Astrocyte (in vitro differentiated cells and primary cell): Measurements from ENCODE around the gene CCR6. TPM values are rescaled to one million over a fixed set of nuclear protein-coding genes. Genes with fewer than 3 reads are reported as not detected.

Source experiments
- DNase-seq: peaks from one replicate; pipeline ENCODE4 v3.0.0-alpha.2; 2010; ENCODE audit warnings: low read depth
- FAIRE-seq: peaks from 2 replicates; lab custom pipeline; 2011; peaks lifted over from hg19 to GRCh38; lab: Jason Lieb, UNC
- H2AFZ ChIP-seq: 2 replicates; pipeline ENCODE4 v1.6.0; 2012; ENCODE audit warnings: low read depth, low read length, inconsistent platforms
- H3K27ac ChIP-seq: 2 replicates; pipeline ENCODE4 v1.5.1; 2011; ENCODE audit warnings: low read depth, low read length, inconsistent platforms
- H3K27me3 ChIP-seq: 2 replicates; pipeline ENCODE4 v1.6.0; 2011; ENCODE audit warnings: low read length, inconsistent platforms; ENCODE audit not compliant: insufficient read depth
- H3K36me3 ChIP-seq: 2 replicates; pipeline ENCODE4 v1.5.1; 2011; ENCODE audit warnings: low read length, inconsistent platforms; ENCODE audit not compliant: insufficient read depth
- H3K4me1 ChIP-seq: 2 replicates; pipeline ENCODE4 v1.5.1; 2011; ENCODE audit warnings: low read length, inconsistent platforms; ENCODE audit not compliant: insufficient read depth
- H3K4me2 ChIP-seq: 2 replicates; pipeline ENCODE4 v1.6.0; 2012; ENCODE audit warnings: low read length, inconsistent platforms
- H3K4me3 ChIP-seq: 2 replicates; pipeline ENCODE4 v1.5.1; 2011; ENCODE audit warnings: low read depth, mild to moderate bottlenecking, low read length, inconsistent platforms; ENCODE audit not compliant: insufficient read depth
- H3K79me2 ChIP-seq: 2 replicates; pipeline ENCODE4 v1.6.0; 2012; ENCODE audit warnings: mild to moderate bottlenecking, low read length, inconsistent platforms; ENCODE audit not compliant: insufficient read depth
- H3K9ac ChIP-seq: 2 replicates; pipeline ENCODE4 v1.6.0; 2012; ENCODE audit warnings: mild to moderate bottlenecking, low read length, inconsistent platforms
- H3K9me3 ChIP-seq: 2 replicates; pipeline ENCODE4 v1.5.1; 2012; ENCODE audit warnings: low read depth, mild to moderate bottlenecking, low read length, inconsistent platforms; ENCODE audit not compliant: insufficient read depth
- H4K20me1 ChIP-seq: 2 replicates; pipeline ENCODE4 v1.6.0; 2012; ENCODE audit warnings: low read length, inconsistent platforms; ENCODE audit not compliant: insufficient read depth
- H3K27ac Mint-ChIP-seq: one replicate; pipeline ENCODE4 v1.8.0; 2021; ENCODE audit warnings: mild to moderate bottlenecking, mixed read lengths; ENCODE audit not compliant: unreplicated experiment
- H3K27me3 Mint-ChIP-seq: one replicate; pipeline ENCODE4 v1.8.0; 2021; ENCODE audit warnings: low read depth, mixed read lengths; ENCODE audit not compliant: unreplicated experiment
- H3K36me3 Mint-ChIP-seq: one replicate; pipeline ENCODE4 v1.8.0; 2021; ENCODE audit warnings: low read depth, mixed read lengths; ENCODE audit not compliant: unreplicated experiment
- H3K4me1 Mint-ChIP-seq: one replicate; pipeline ENCODE4 v1.8.0; 2021; ENCODE audit warnings: low read depth, mixed read lengths; ENCODE audit not compliant: unreplicated experiment
- H3K4me3 Mint-ChIP-seq: one replicate; pipeline ENCODE4 v1.8.0; 2021; ENCODE audit warnings: mild to moderate bottlenecking, moderate library complexity, mixed read lengths; ENCODE audit not compliant: unreplicated experiment
- H3K9me3 Mint-ChIP-seq: one replicate; pipeline ENCODE4 v1.8.0; 2021; ENCODE audit warnings: mild to moderate bottlenecking, mixed read lengths; ENCODE audit not compliant: unreplicated experiment
- EZH2 ChIP-seq: IDR thresholded peaks from 2 replicates; pipeline ENCODE4 v1.6.1; 2012; ENCODE audit warnings: mild to moderate bottlenecking, low read length, inconsistent platforms; ENCODE audit not compliant: insufficient read depth
- total RNA-seq: library from RNA; stranded (reverse); gene quantifications from 2 replicates; pipeline ENCODE4 v1.2.1, GENCODE V29; 2021
- TF ChIP-seq, protein P1 (sequence below): IDR thresholded peaks from 2 replicates; pipeline ENCODE4 v1.5.1; 2011; ENCODE audit warnings: low read depth, mild to moderate bottlenecking, inconsistent platforms, low read length, moderate library complexity; ENCODE audit not compliant: insufficient read depth

Gene CCR6
- total RNA-seq, 1 donor from 2014 or later: not detected

GRCh38 chr6:167099707-167100106, 23.2 kb upstream of the CCR6 start:
- Mint-ChIP-seq H3K36me3 (no peaks in the 10 kb centered on the region), H3K27me3 (peaks cover 6% of the 10 kb centered on the region), H3K9me3 (no peaks in the 10 kb centered on the region), H3K4me1 (peaks cover 8% of the 10 kb centered on the region), H3K27ac (no peak overlapping the region), H3K4me3 (no peak overlapping the region)
- no peak overlapping the region for H2AFZ ChIP-seq
- no peaks in the 10 kb centered on the region for H3K9me3 ChIP-seq
- no peak for TF ChIP-seq EZH2
- TF ChIP-seq, protein P1, sequence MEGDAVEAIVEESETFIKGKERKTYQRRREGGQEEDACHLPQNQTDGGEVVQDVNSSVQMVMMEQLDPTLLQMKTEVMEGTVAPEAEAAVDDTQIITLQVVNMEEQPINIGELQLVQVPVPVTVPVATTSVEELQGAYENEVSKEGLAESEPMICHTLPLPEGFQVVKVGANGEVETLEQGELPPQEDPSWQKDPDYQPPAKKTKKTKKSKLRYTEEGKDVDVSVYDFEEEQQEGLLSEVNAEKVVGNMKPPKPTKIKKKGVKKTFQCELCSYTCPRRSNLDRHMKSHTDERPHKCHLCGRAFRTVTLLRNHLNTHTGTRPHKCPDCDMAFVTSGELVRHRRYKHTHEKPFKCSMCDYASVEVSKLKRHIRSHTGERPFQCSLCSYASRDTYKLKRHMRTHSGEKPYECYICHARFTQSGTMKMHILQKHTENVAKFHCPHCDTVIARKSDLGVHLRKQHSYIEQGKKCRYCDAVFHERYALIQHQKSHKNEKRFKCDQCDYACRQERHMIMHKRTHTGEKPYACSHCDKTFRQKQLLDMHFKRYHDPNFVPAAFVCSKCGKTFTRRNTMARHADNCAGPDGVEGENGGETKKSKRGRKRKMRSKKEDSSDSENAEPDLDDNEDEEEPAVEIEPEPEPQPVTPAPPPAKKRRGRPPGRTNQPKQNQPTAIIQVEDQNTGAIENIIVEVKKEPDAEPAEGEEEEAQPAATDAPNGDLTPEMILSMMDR: no peak
- H4K20me1 ChIP-seq: no peaks in the 10 kb centered on the region
- no peaks in the 10 kb centered on the region for H3K4me1 ChIP-seq
- no peak overlapping the region for H3K27ac ChIP-seq
- no peak overlapping the region for H3K9ac ChIP-seq
- H3K79me2 ChIP-seq: no peaks in the 10 kb centered on the region
- DNase-seq: no peak
- no peaks in the 10 kb centered on the region for H3K27me3 ChIP-seq
- no peak for FAIRE-seq
- no peak overlapping the region for H3K4me2 ChIP-seq
- H3K36me3 ChIP-seq: no peaks in the 10 kb centered on the region
- no peak overlapping the region for H3K4me3 ChIP-seq

DNA sequence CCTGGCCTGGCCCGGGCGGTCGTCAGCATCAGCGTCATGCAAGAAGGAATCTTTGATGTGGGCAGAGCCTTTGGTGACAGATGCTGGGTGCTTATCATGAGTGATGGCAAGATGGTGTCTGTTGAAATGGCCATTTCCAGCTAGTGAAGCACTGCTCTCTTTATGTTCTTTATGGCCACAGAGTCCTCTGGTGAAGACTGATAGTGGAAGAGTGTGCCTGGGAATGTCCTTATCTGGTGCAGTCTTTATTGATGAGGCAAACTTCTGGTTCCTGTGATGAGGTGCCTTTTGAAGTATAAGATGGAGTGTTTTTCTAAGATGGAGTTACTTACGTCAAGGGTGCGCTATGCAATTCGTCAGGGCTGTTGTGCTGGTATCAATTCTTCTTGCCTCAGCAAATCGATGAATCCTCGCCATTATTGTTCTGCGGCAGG, 22.6 kb upstream of the CCR6 start:
- DNase-seq (no peak), FAIRE-seq (no peak)
- no peak overlapping the region for H3K4me2 ChIP-seq
- no peak for TF ChIP-seq EZH2
- TF ChIP-seq, protein P1: no peak
- H2AFZ ChIP-seq: no peak overlapping the region
- H3K9ac ChIP-seq: no peak overlapping the region
- peaks cover 6% of the 10 kb centered on the region for H3K27me3 Mint-ChIP-seq
- no peaks in the 10 kb centered on the region for H3K36me3 ChIP-seq
- H3K4me3 ChIP-seq: no peak overlapping the region
- no peak overlapping the region for H3K27ac Mint-ChIP-seq
- H3K79me2 ChIP-seq: no peaks in the 10 kb centered on the region
- no peaks in the 10 kb centered on the region for H3K27me3 ChIP-seq
- H3K9me3 ChIP-seq: no peaks in the 10 kb centered on the region
- H3K36me3 Mint-ChIP-seq: no peaks in the 10 kb centered on the region
- H3K4me1 ChIP-seq: no peaks in the 10 kb centered on the region
- H3K27ac ChIP-seq: no peak overlapping the region
- H3K9me3 Mint-ChIP-seq: peaks cover under 1% of the 10 kb centered on the region
- H4K20me1 ChIP-seq: no peaks in the 10 kb centered on the region
- H3K4me1 Mint-ChIP-seq: peaks cover 3% of the 10 kb centered on the region
- no peak overlapping the region for H3K4me3 Mint-ChIP-seq

GRCh38 chr6:167102318-167102717, 20.6 kb upstream of the CCR6 start:
- TF ChIP-seq, protein P1: no peak
- TF ChIP-seq EZH2: no peak
- Histone ChIP-seq H3K4me2 (no peak overlapping the region), H3K4me3 (no peak overlapping the region), H3K79me2 (no peaks in the 10 kb centered on the region), H2AFZ (no peak overlapping the region), H3K27me3 (no peaks in the 10 kb centered on the region), H3K9ac (no peak overlapping the region), H3K27ac (no peak overlapping the region), H3K4me1 (no peaks in the 10 kb centered on the region), H3K9me3 (peaks cover 3% of the 10 kb centered on the region), H4K20me1 (no peaks in the 10 kb centered on the region), H3K36me3 (no peaks in the 10 kb centered on the region)
- peaks cover 6% of the 10 kb centered on the region for H3K27me3 Mint-ChIP-seq
- no peaks in the 10 kb centered on the region for H3K36me3 Mint-ChIP-seq
- DNase-seq: no peak
- H3K27ac Mint-ChIP-seq: no peak overlapping the region
- FAIRE-seq: no peak
- H3K4me3 Mint-ChIP-seq: no peak overlapping the region
- H3K4me1 Mint-ChIP-seq: peaks cover 2% of the 10 kb centered on the region
- peaks cover 5% of the 10 kb centered on the region for H3K9me3 Mint-ChIP-seq
